Skin of body (tissue), 2 donors: ENCODE results near the gene RING1. TPM values are rescaled to one million over a fixed set of nuclear protein-coding genes. Genes with fewer than 3 reads are reported as not detected.

Source experiments
- DNase-seq: peaks from one replicate; lab custom pipeline; 2025; lab: John Stamatoyannopoulos, UW
- total RNA-seq: library from RNA; depleted of rRNA; stranded (reverse); fragments of >200 nt; gene quantifications from one replicate; pipeline ENCODE4 v1.2.3, GENCODE V29; 2014

The RING1 gene
- total RNA-seq: 18.8 TPM

- DNase-seq: peak; percentile 81
Measured at GRCh38 chr6:33208091-33208967, at the start of gene RING1. RING1 (plus strand) TSS chr6:33208500; CDS start chr6:33208823, 323 bp downstream.

- no peak for DNase-seq
Measured at GRCh38 chr6:33160096-33160495, 48.2 kb upstream of the RING1 start.

- no peak for DNase-seq
Measured at GRCh38 chr6:33160728-33161344, 47.5 kb upstream of the RING1 start.

GRCh38 chr6:33161354-33162331 lies 46.7 kb upstream of the RING1 start:
- peak; percentile 45 for DNase-seq

GRCh38 chr6:33163540-33163939 lies 44.8 kb upstream of the RING1 start:
- no peak for DNase-seq

- DNase-seq: no peak
Measured at GRCh38 chr6:33164176-33164575, 44.1 kb upstream of the RING1 start.

GRCh38 chr6:33164665-33165373 lies 43.5 kb upstream of the RING1 start:
- DNase-seq: no peak

GRCh38 chr6:33165581-33166258 lies 42.6 kb upstream of the RING1 start:
- no peak for DNase-seq

- no peak for DNase-seq
Measured at GRCh38 chr6:33166363-33166762, 41.9 kb upstream of the RING1 start.

- no peak for DNase-seq
Measured at GRCh38 chr6:33166811-33167210, 41.5 kb upstream of the RING1 start.

- DNase-seq: no peak
Measured at GRCh38 chr6:33167374-33168283, 40.7 kb upstream of the RING1 start.

GRCh38 chr6:33168284-33168601 lies 40.1 kb upstream of the RING1 start:
- DNase-seq: no peak

GRCh38 chr6:33168639-33169038 lies 39.7 kb upstream of the RING1 start:
- DNase-seq: no peak

GRCh38 chr6:33169291-33170175 lies 38.8 kb upstream of the RING1 start:
- DNase-seq: no peak

- DNase-seq: no peak
Measured at GRCh38 chr6:33170176-33171015, 37.9 kb upstream of the RING1 start.

- DNase-seq: no peak
Measured at GRCh38 chr6:33171016-33171879, 37.1 kb upstream of the RING1 start.
